Esophagus (tissue), 2 donors: ENCODE results near the gene RBM20. TPM values are rescaled to one million over a fixed set of nuclear protein-coding genes. Genes with fewer than 3 reads are reported as not detected.
A peak's percentile ranks its signal among the peaks of the same experiment; 100 is the strongest.

Experiments used
- H3K27ac ChIP-seq, 2 donors: one replicate each; pipeline ENCODE4 v1.5.1; 2013; ENCODE audit warnings: low read depth in 2 of 2, mild to moderate bottlenecking in 2 of 2, inconsistent platforms in 1 of 2, low read length in 1 of 2, moderate library complexity in 1 of 2
- H3K27me3 ChIP-seq, 2 donors: one replicate each; pipeline ENCODE4 v1.6.1; 2013; ENCODE audit warnings: low read length in 2 of 2, control low read depth in 1 of 2, mild to moderate bottlenecking in 1 of 2; ENCODE audit not compliant: insufficient read depth in 2 of 2, control insufficient read depth in 1 of 2
- H3K36me3 ChIP-seq, 2 donors: one replicate each; pipeline ENCODE4 v1.6.1; 2013; ENCODE audit warnings: low read length in 1 of 2; ENCODE audit not compliant: control insufficient read depth in 2 of 2, insufficient read depth in 2 of 2
- H3K4me1 ChIP-seq, 2 donors: one replicate each; pipeline ENCODE4 v1.6.1; 2013; ENCODE audit warnings: low read length in 1 of 2; ENCODE audit not compliant: control insufficient read depth in 2 of 2, insufficient read depth in 2 of 2
- H3K4me3 ChIP-seq, 2 donors: one replicate each; pipeline ENCODE4 v1.5.1; 2013; ENCODE audit warnings: low read length in 2 of 2, mild to moderate bottlenecking in 2 of 2, low read depth in 1 of 2, moderate library complexity in 1 of 2
- H3K9me3 ChIP-seq, 2 donors: one replicate each; pipeline ENCODE4 v1.6.1; 2013; ENCODE audit warnings: mild to moderate bottlenecking in 2 of 2, low read depth in 1 of 2, low read length in 1 of 2, moderate library complexity in 1 of 2; ENCODE audit not compliant: control insufficient read depth in 2 of 2, insufficient read depth in 1 of 2
- WGBS, 2 donors: extraction: QIAGEN DNeasy Blood & Tissue Kit; methylation state at CpG; one replicate each; pipeline ENCODE4 v1.1.7; 2013; 5-methylcytosine and 5-hydroxymethylcytosine counted together
- polyA plus RNA-seq, 2 donors: library from polyadenylated mRNA; stranded (reverse); fragments of 200-250 nt; gene quantifications; one replicate each; pipeline ENCODE4 v1.2.3, GENCODE V29; 2013
- donor health status: healthy with polysubstance abuse.
- donor health status: Bipolar disorder and iron deficiency.

The RBM20 gene
- polyA plus RNA-seq, 2 donors = 2.7 to 7.2 TPM

GRCh38 chr10:110744782-110745181 is 100.6 kb downstream of the RBM20 start:
- Histone ChIP-seq H3K9me3 (no peaks in the 10 kb centered on the region), H3K27ac (no peak overlapping the region), H3K36me3 (no peaks in the 10 kb centered on the region), H3K27me3 (no peaks in the 10 kb centered on the region), H3K4me3 (no peak overlapping the region), H3K4me1 (peaks cover 0 to 3% of the 10 kb centered on the region in 2 donors)
- WGBS, 2 donors = 71 to 72% methylated on average over 5 of the region's 5 CpGs

GRCh38 chr10:110746254-110746826 is 102.2 kb downstream of the RBM20 start:
- H3K4me3 ChIP-seq = no peak overlapping the region
- peak overlapping the region in 1 of 2 donors; percentile 82 for H3K27ac ChIP-seq
- WGBS, 2 donors = 3 to 5% methylated on average over 4 of the region's 4 CpGs

GRCh38 chr10:110746969-110747608 is 103.0 kb downstream of the RBM20 start:
- 12 to 23% methylated on average over 1 of the region's 1 CpG for WGBS, 2 donors
- H3K4me1 ChIP-seq = peaks cover 0 to 2% of the 10 kb centered on the region in 2 donors
- H3K27ac ChIP-seq = no peak overlapping the region
- H3K9me3 ChIP-seq = no peaks in the 10 kb centered on the region
- no peaks in the 10 kb centered on the region for H3K36me3 ChIP-seq
- no peaks in the 10 kb centered on the region for H3K27me3 ChIP-seq
- no peak overlapping the region for H3K4me3 ChIP-seq

More at GRCh38 chr10:110746254-110746826, 102.2 kb downstream of the RBM20 start:
- Histone ChIP-seq H3K4me1 (peaks cover 0 to 2% of the 10 kb centered on the region in 2 donors), H3K36me3 (no peaks in the 10 kb centered on the region), H3K27me3 (no peaks in the 10 kb centered on the region), H3K9me3 (no peaks in the 10 kb centered on the region)

- Histone ChIP-seq H3K4me3 (no peak overlapping the region), H3K27ac (no peak overlapping the region), H3K36me3 (no peaks in the 10 kb centered on the region), H3K9me3 (no peaks in the 10 kb centered on the region), H3K4me1 (peaks cover 0 to 2% of the 10 kb centered on the region in 2 donors), H3K27me3 (no peaks in the 10 kb centered on the region)
- WGBS, 2 donors = 69 to 73% methylated on average over 2 of the region's 2 CpGs
These were observed 103.7 kb downstream of the RBM20 start for GRCh38 chr10:110747609-110748464.

- no peak overlapping the region for H3K4me3 ChIP-seq
- no peak overlapping the region for H3K27ac ChIP-seq
- no peaks in the 10 kb centered on the region for H3K9me3 ChIP-seq
- WGBS, 2 donors = 62 to 65% methylated on average over 3 of the region's 3 CpGs
- no peaks in the 10 kb centered on the region for H3K36me3 ChIP-seq
- peaks cover 0 to 2% of the 10 kb centered on the region in 2 donors for H3K4me1 ChIP-seq
- H3K27me3 ChIP-seq = no peaks in the 10 kb centered on the region
These were observed 104.8 kb downstream of the RBM20 start for GRCh38 chr10:110748970-110749369.

GRCh38 chr10:110750931-110751330 is 106.8 kb downstream of the RBM20 start:
- H3K4me3 ChIP-seq = no peak overlapping the region
- 80 to 89% methylated on average over 2 of the region's 2 CpGs for WGBS, 2 donors
- H3K4me1 ChIP-seq = no peaks in the 10 kb centered on the region
- H3K27me3 ChIP-seq = no peaks in the 10 kb centered on the region
- H3K27ac ChIP-seq = no peak overlapping the region
- H3K36me3 ChIP-seq = no peaks in the 10 kb centered on the region
- no peaks in the 10 kb centered on the region for H3K9me3 ChIP-seq

GRCh38 chr10:110751850-110752249 is 107.7 kb downstream of the RBM20 start:
- Histone ChIP-seq H3K36me3 (no peaks in the 10 kb centered on the region), H3K4me1 (no peaks in the 10 kb centered on the region), H3K9me3 (no peaks in the 10 kb centered on the region), H3K27ac (no peak overlapping the region), H3K27me3 (no peaks in the 10 kb centered on the region), H3K4me3 (no peak overlapping the region)
- 60 to 61% methylated on average over 6 of the region's 6 CpGs for WGBS, 2 donors

- WGBS, 2 donors = 84 to 85% methylated on average over 4 of the region's 4 CpGs
- no peak overlapping the region for H3K4me3 ChIP-seq
- H3K36me3 ChIP-seq = no peaks in the 10 kb centered on the region
- no peak overlapping the region for H3K27ac ChIP-seq
- no peaks in the 10 kb centered on the region for H3K9me3 ChIP-seq
- H3K4me1 ChIP-seq = no peaks in the 10 kb centered on the region
- no peaks in the 10 kb centered on the region for H3K27me3 ChIP-seq
These were observed 109.3 kb downstream of the RBM20 start for GRCh38 chr10:110753462-110753861.

GRCh38 chr10:110754375-110755105 is 110.4 kb downstream of the RBM20 start:
- no peak overlapping the region for H3K27ac ChIP-seq
- peaks cover 2% of the 10 kb centered on the region in 2 donors for H3K4me1 ChIP-seq
- H3K36me3 ChIP-seq = no peaks in the 10 kb centered on the region
- WGBS, 2 donors = 77 to 78% methylated on average over 3 of the region's 3 CpGs
- H3K27me3 ChIP-seq = no peaks in the 10 kb centered on the region
- H3K9me3 ChIP-seq = no peaks in the 10 kb centered on the region
- no peak overlapping the region for H3K4me3 ChIP-seq
